Adrenal gland (tissue), 12 donors: ENCODE data around the gene C1orf167. TPM values are rescaled to one million over a fixed set of nuclear protein-coding genes. Genes with fewer than 3 reads are reported as not detected.

Experiments used
- DNase-seq, 7 donors: peaks; one replicate each; pipeline ENCODE4 v3.0.0-alpha.2; 2019 to 2020
- H3K27ac ChIP-seq, 5 donors: fragments of 200-600 bp; sonication (generic) in 4 of 5; 1 replicate in 3 of 5; 2 replicates in 2 of 5; pipeline versions ENCODE4 v1.5.1 to v1.8.0; 2016 to 2020; ENCODE audit warnings: mild to moderate bottlenecking in 1 of 5
- H3K27me3 ChIP-seq: fragments of 200-600 bp; 2 replicates; pipeline ENCODE4 v1.8.0; 2021
- H3K36me3 ChIP-seq, 2 donors: fragments of 200-600 bp; replicated peaks in 1 of 2; 1 replicate in 1 of 2; 2 replicates in 1 of 2; pipeline versions ENCODE4 v1.5.1 to v1.8.0; 2018 to 2022
- H3K4me1 ChIP-seq, 2 donors: fragments of 200-600 bp; replicated peaks in 1 of 2; 1 replicate in 1 of 2; 2 replicates in 1 of 2; pipeline versions ENCODE4 v1.5.1 to v1.8.0; 2018 to 2021
- H3K4me3 ChIP-seq, 4 donors: fragments of 200-600 bp; sonication (generic) in 3 of 4; one replicate each; pipeline ENCODE4 v1.5.1; 2016 to 2018
- H3K9me3 ChIP-seq, 3 donors: fragments of 200-600 bp; sonication (generic) in 1 of 3; replicated peaks in 1 of 3; 1 replicate in 2 of 3; 2 replicates in 1 of 3; pipeline versions ENCODE4 v1.5.1 to v1.8.0; 2016 to 2021
- CTCF ChIP-seq, 6 experiments: fragments of 450-650 bp in 4 of 6; fragments of 200-600 bp in 2 of 6; sonication (generic) in 1 of 6; IDR thresholded peaks; 1 replicate in 5 of 6; 2 replicates in 1 of 6; pipeline versions ENCODE4 v1.5.1 to v1.8.0; 2016 to 2021; ENCODE audit warnings: antibody characterized with exemption in 6 of 6, mild to moderate bottlenecking in 2 of 6, moderate library complexity in 1 of 6
- POLR2A ChIP-seq, 2 donors: fragments of 450-650 bp; IDR thresholded peaks; one replicate each; pipeline ENCODE4 v1.6.1; 2017; ENCODE audit warnings: antibody characterized with exemption in 2 of 2, mild to moderate bottlenecking in 2 of 2, moderate library complexity in 1 of 2
- WGBS, 4 donors: extraction: QIAGEN DNeasy Blood & Tissue Kit in 2 of 4; methylation state at CpG; one replicate each; pipeline versions ENCODE4 v1.1.5 to v1.1.7; 2013 to 2017; 5-methylcytosine and 5-hydroxymethylcytosine counted together
- intact Hi-C, 2 donors: fragments of 100-400 bp; cut with DNase I; formaldehyde crosslinking; loops; one replicate each; pipeline versions ENCODE4 v1.14.1 to v1.15.0; 2022 to 2023
- polyA plus RNA-seq, 3 donors: library from polyadenylated mRNA; stranded (reverse); fragments of 200-250 nt in 2 of 3; fragments of 350-450 nt in 1 of 3; fragmentation: Illumina TruSeq in 1 of 3; extraction: RNeasy Lipid Tissue Mini Kit (QIAGEN cat#74804) in 1 of 3; gene quantifications; one replicate each; pipeline ENCODE4 v1.2.3, GENCODE V29; 2013 to 2014
- total RNA-seq, 9 donors: library from RNA; depleted of rRNA in 4 of 9; stranded (reverse); fragments of >200 nt in 4 of 9; fragments of 120-200 nt in 1 of 9; fragmentation: NEBNext Ultra II Directional in 1 of 9; extraction: Animal tissue kit (Norgen Biotek cat#: 25700) in 1 of 9; gene quantifications; one replicate each; pipeline versions ENCODE4 v1.1.0 to v1.2.4, GENCODE V29; 2013 to 2023
- donor health status: healthy with polysubstance abuse.
- donor health status: Bipolar disorder and iron deficiency.
- donor health status: DM: yes; HTN: yes; CAD: no.
- donor health status: DM: no; HTN: no; CAD: no.
- donor health status: DM: no; HTN: no; CAD: no.
- donor health status: DM: yes; HTN: yes; CAD: no.

Gene C1orf167
- total and polyA plus RNA-seq, 12 donors, result 0.32 to 13.2 (median 3.2) TPM; not detected in 2

GRCh38 chr1:11797525-11798216, 35.7 kb downstream of the C1orf167 start:
- H3K36me3 ChIP-seq, result peaks cover 0 to 75% of the 10 kb centered on the region in 2 donors
- peak overlapping the region; percentile 39 to 83 (median 66) for H3K27ac ChIP-seq
- no peak overlapping the region for H3K4me3 ChIP-seq
- H3K27me3 ChIP-seq, result no peaks in the 10 kb centered on the region
- WGBS, 4 donors, result 56 to 77% (median 65%) methylated on average over 6 of the region's 6 CpGs
- no peaks in the 10 kb centered on the region for H3K9me3 ChIP-seq
- H3K4me1 ChIP-seq, result peaks cover 14 to 54% of the 10 kb centered on the region in 2 donors
- intact Hi-C loops, result no loop called here
- peak in 5 of 7 donors; percentile 60 to 91 (median 80) for DNase-seq
- TF ChIP-seq POLR2A (IDR thresholded peaks at IDR 0.05) (no peak), CTCF (IDR thresholded peaks at IDR 0.05) (no peak)

- H3K9me3 ChIP-seq, result no peaks in the 10 kb centered on the region
- peaks cover 28 to 60% of the 10 kb centered on the region in 2 donors for H3K4me1 ChIP-seq
- no peak for TF ChIP-seq POLR2A (IDR thresholded peaks at IDR 0.05)
- H3K27me3 ChIP-seq, result no peaks in the 10 kb centered on the region
- intact Hi-C loops, result no loop called here
- H3K4me3 ChIP-seq, result no peak overlapping the region
- H3K27ac ChIP-seq, result no peak overlapping the region
- peak in 2 of 7 donors; percentile 14 for DNase-seq
- WGBS, 4 donors, result 96 to 100% (median 96%) methylated on average over 5 of the region's 5 CpGs
- peaks cover 0 to 62% of the 10 kb centered on the region in 2 donors for H3K36me3 ChIP-seq
These were observed 37.1 kb downstream of the C1orf167 start for GRCh38 chr1:11799099-11799498.

- 95 to 98% (median 95%) methylated on average over 9 of the region's 9 CpGs for WGBS, 4 donors
- intact Hi-C loops, result no loop called here
- DNase-seq, result peak in 2 of 7 donors; percentile 13 to 15
- Histone ChIP-seq H3K4me3 (no peak overlapping the region), H3K9me3 (no peaks in the 10 kb centered on the region), H3K4me1 (peaks cover 36 to 68% of the 10 kb centered on the region in 2 donors), H3K36me3 (peaks cover 0 to 54% of the 10 kb centered on the region in 2 donors), H3K27ac (peak overlapping the region in 2 of 5 donors; percentile 25 to 40), H3K27me3 (no peaks in the 10 kb centered on the region)
- TF ChIP-seq CTCF (IDR thresholded peaks at IDR 0.05) (no peak), POLR2A (IDR thresholded peaks at IDR 0.05) (no peak)
These were observed 37.9 kb downstream of the C1orf167 start for GRCh38 chr1:11799896-11800295.

- 87 to 97% (median 93%) methylated on average over 7 to 8 of the region's 8 CpGs for WGBS, 4 donors
- H3K27ac ChIP-seq, result peak overlapping the region in 2 of 5 donors; percentile 40 to 73
- no peaks in the 10 kb centered on the region for H3K27me3 ChIP-seq
- intact Hi-C loops, result no loop called here
- peaks cover 38 to 71% of the 10 kb centered on the region in 2 donors for H3K4me1 ChIP-seq
- H3K4me3 ChIP-seq, result no peak overlapping the region
- H3K9me3 ChIP-seq, result no peaks in the 10 kb centered on the region
- no peak for TF ChIP-seq POLR2A (IDR thresholded peaks at IDR 0.05)
- no peak for TF ChIP-seq CTCF (IDR thresholded peaks at IDR 0.05)
- peaks cover 0 to 49% of the 10 kb centered on the region in 2 donors for H3K36me3 ChIP-seq
- DNase-seq, result no peak
These were observed 38.4 kb downstream of the C1orf167 start for GRCh38 chr1:11800391-11800755.
